MCF 10A (cell line): ENCODE measurements around the gene MECR. TPM values are rescaled to one million over a fixed set of nuclear protein-coding genes. Genes with fewer than 3 reads are reported as not detected.

Experiments used
- BruUV-seq: library from RNA; stranded (reverse); fragments of 400-500 nt; replicated peaks from 2 replicates; lab custom pipeline; 2021; lab: Mats Ljungman, UMichigan
- CTCF ChIA-PET: fragments of 300-600 bp; sonication (Branson Sonifier 250); formaldehyde crosslinking; extraction: SDS; loops from one replicate; lab custom pipeline; 2021; ENCODE audit warnings: antibody characterized with exemption, inconsistent platforms; lab: Yijun Ruan, JAX
- POLR2A ChIA-PET: fragments of 300-600, 350-650 bp; sonication (Branson Sonifier 250); formaldehyde crosslinking; extraction: SDS; loops from one replicate; lab custom pipeline; 2020; ENCODE audit warnings: antibody characterized with exemption, inconsistent platforms; lab: Yijun Ruan, JAX
- DNase-seq: peaks from one replicate; pipeline ENCODE4 v3.0.0-alpha.2; 2018; ENCODE audit not compliant: unreplicated experiment
- H3K27ac Mint-ChIP-seq: one replicate; pipeline ENCODE4 v1.8.0; 2022; ENCODE audit warnings: mild to moderate bottlenecking, low read depth, mixed read lengths; ENCODE audit not compliant: unreplicated experiment
- H3K27me3 Mint-ChIP-seq: one replicate; pipeline ENCODE4 v1.8.0; 2022; ENCODE audit warnings: mixed read lengths; ENCODE audit not compliant: insufficient read depth, unreplicated experiment
- H3K36me3 Mint-ChIP-seq: one replicate; pipeline ENCODE4 v1.8.0; 2022; ENCODE audit warnings: mild to moderate bottlenecking, moderate library complexity, mixed read lengths; ENCODE audit not compliant: insufficient read depth, unreplicated experiment
- H3K4me1 Mint-ChIP-seq: one replicate; pipeline ENCODE4 v1.8.0; 2022; ENCODE audit warnings: mixed read lengths; ENCODE audit not compliant: insufficient read depth, unreplicated experiment
- H3K4me3 Mint-ChIP-seq: one replicate; pipeline ENCODE4 v1.8.0; 2022; ENCODE audit warnings: mild to moderate bottlenecking, moderate library complexity, mixed read lengths; ENCODE audit not compliant: unreplicated experiment
- H3K9me3 Mint-ChIP-seq: one replicate; pipeline ENCODE4 v1.8.0; 2022; ENCODE audit warnings: mixed read lengths; ENCODE audit not compliant: unreplicated experiment
- intact Hi-C: fragments of 100-400 bp; cut with micrococcal nuclease; formaldehyde crosslinking; loops from 2 replicates; pipeline ENCODE4 v1.14.1; 2022
- total RNA-seq: library from RNA; stranded (reverse); gene quantifications from 2 replicates; pipeline ENCODE4 v1.2.3, GENCODE V29; 2022
- TF ChIP-seq, protein P1 (sequence below): fragments of 200-600 bp; IDR thresholded peaks from one replicate; pipeline ENCODE4 v1.8.0; 2022; ENCODE audit warnings: antibody characterized with exemption, mild to moderate bottlenecking; ENCODE audit not compliant: unreplicated experiment

The MECR gene
- total RNA-seq, 1 experiment from 2014 or later, result 59.1 TPM

DNA sequence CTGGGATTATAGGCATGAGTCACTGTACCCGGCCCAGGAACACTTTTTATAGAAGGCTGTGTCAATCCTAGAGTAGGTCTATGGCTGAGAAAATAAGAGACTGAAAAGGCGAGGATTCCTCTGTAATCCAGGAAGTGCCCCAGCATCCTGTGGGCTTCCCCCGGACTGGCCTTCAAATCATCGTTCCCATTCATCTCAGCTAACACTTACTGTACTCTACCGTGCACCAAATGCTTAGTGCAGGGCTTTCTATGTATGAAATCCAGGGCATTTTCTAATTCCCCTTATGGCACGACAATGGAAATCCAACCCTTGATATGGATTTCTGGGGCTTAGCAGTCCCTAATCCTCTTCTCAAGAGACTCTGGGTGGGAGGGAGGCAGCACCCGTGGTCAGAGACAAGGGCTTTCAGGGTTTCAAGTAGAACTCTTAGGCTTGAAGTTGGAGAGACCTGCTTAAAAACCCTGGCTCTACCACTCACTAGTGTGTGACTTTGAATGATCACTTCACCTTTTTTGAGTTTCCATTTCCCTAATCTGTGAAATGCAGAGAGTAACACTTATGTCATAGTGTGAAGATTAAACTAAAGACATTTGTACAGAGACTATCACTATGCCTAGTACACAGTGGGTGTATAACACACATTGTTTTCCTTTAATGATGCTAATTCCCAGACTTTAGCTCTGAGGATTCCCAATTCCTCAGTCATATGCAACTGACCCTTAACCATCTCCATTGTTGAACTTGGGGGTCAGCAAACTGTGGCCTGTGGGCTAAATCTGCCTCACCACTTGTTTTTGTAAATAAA, 20.3 kb downstream of the MECR start:
- Mint-ChIP-seq H3K4me3 (no peak overlapping the region), H3K27me3 (no peaks in the 10 kb centered on the region), H3K4me1 (no peaks in the 10 kb centered on the region), H3K36me3 (peaks cover 64% of the 10 kb centered on the region), H3K9me3 (no peaks in the 10 kb centered on the region), H3K27ac (no peak overlapping the region)
- intact Hi-C loops, result no loop called here
- TF ChIP-seq, protein P1, sequence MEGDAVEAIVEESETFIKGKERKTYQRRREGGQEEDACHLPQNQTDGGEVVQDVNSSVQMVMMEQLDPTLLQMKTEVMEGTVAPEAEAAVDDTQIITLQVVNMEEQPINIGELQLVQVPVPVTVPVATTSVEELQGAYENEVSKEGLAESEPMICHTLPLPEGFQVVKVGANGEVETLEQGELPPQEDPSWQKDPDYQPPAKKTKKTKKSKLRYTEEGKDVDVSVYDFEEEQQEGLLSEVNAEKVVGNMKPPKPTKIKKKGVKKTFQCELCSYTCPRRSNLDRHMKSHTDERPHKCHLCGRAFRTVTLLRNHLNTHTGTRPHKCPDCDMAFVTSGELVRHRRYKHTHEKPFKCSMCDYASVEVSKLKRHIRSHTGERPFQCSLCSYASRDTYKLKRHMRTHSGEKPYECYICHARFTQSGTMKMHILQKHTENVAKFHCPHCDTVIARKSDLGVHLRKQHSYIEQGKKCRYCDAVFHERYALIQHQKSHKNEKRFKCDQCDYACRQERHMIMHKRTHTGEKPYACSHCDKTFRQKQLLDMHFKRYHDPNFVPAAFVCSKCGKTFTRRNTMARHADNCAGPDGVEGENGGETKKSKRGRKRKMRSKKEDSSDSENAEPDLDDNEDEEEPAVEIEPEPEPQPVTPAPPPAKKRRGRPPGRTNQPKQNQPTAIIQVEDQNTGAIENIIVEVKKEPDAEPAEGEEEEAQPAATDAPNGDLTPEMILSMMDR, result no peak
- BruUV-seq, result no TSS peak
- ChIA-PET POLR2A (interaction anchor here (1.0 kb wide), 1 partner anchor 29 kb away, joined by 3 read pairs; the partner anchor contains the start of gene SRSF4), CTCF (no interaction called here)
- DNase-seq, result no peak

DNA sequence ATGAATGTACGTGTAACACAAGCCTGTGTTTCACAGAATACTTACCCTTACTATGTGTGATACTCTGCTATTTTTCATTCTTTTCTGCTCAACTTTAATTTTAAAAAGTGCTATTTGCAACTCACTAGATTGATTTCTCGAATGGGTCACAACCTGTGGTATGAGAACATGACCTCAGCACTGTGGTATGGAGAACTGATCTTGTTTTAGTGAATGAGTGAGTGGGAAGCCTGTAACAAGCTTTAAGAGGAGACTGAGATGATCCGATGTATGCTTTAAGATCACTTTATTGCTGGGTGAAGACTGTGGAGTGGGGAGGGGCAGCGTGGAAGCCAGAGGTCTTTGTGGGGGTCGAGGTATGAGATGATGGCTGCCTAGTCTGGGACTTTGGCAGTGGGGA, 21.6 kb downstream of the MECR start:
- H3K4me3 Mint-ChIP-seq, result no peak overlapping the region
- TF ChIP-seq, protein P1, result no peak
- ChIA-PET POLR2A (no interaction called here), CTCF (interaction anchor here (0.6 kb wide), 2 partner anchors 582 to 1498 kb away, joined by 3 to 4 read pairs; no protein-coding TSS in a partner anchor)
- no peak for DNase-seq
- H3K36me3 Mint-ChIP-seq, result peaks cover 61% of the 10 kb centered on the region
- no peak overlapping the region for H3K27ac Mint-ChIP-seq
- intact Hi-C loops, result no loop called here
- no peaks in the 10 kb centered on the region for H3K9me3 Mint-ChIP-seq
- no peaks in the 10 kb centered on the region for H3K27me3 Mint-ChIP-seq
- BruUV-seq, result no TSS peak
- H3K4me1 Mint-ChIP-seq, result no peaks in the 10 kb centered on the region

DNA sequence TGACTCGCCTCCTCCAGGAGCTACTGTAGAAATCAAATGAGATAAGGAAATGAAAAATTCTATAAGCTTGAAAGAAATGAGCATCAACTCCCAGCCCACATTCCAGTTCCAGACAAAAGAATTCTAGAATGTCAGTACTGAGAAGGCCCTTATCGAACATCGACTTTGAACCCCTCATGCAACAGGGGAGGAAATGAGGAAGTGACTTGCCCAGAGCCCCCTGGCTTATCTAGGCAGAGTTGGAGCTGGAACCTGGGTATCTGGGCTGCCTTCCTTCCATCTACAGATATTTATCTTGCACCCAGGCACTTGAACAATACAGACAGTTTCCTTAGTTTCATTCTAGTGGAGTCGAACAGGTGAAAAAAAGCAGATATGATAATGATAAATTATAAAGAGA, 22.3 kb downstream of the MECR start:
- CTCF ChIA-PET, result interaction anchor here (0.6 kb wide), 1 partner anchor 583 kb away, joined by 4 read pairs; no protein-coding TSS in a partner anchor
- BruUV-seq, result no TSS peak
- H3K4me1 Mint-ChIP-seq, result no peaks in the 10 kb centered on the region

More for the DNA sequence above, 22.3 kb downstream of the MECR start:
- no peaks in the 10 kb centered on the region for H3K27me3 Mint-ChIP-seq
- no peak overlapping the region for H3K27ac Mint-ChIP-seq
- no peak overlapping the region for H3K4me3 Mint-ChIP-seq
- no peak for DNase-seq
- H3K36me3 Mint-ChIP-seq, result peaks cover 54% of the 10 kb centered on the region
- TF ChIP-seq, protein P1, result no peak
- no peaks in the 10 kb centered on the region for H3K9me3 Mint-ChIP-seq
- POLR2A ChIA-PET, result interaction anchor here (0.6 kb wide), 1 partner anchor 90 kb away, joined by 4 read pairs; no protein-coding TSS in a partner anchor
- intact Hi-C loops, result no loop called here
